GM23338 (cell line): ENCODE results near the gene BIRC6.

Source experiments
- CREB1 ChIP-seq: fragments of 250-450 bp; sonication (Bioruptor Pico); IDR thresholded peaks from 2 replicates; pipeline ENCODE4 v1.5.0; 2020; ENCODE audit warnings: low read depth, mild to moderate bottlenecking, moderate library complexity
- EZH2 ChIP-seq: fragments of 200-600 bp; sonication (generic); IDR thresholded peaks from one replicate; pipeline ENCODE4 v1.8.0; 2017; ENCODE audit warnings: antibody characterized with exemption, mild to moderate bottlenecking, low read depth; ENCODE audit not compliant: unreplicated experiment
- EZH2phosphoT487 ChIP-seq: fragments of 200-600 bp; sonication (generic); IDR thresholded peaks from one replicate; pipeline ENCODE4 v1.8.1; 2018; ENCODE audit warnings: antibody characterized with exemption; ENCODE audit not compliant: unreplicated experiment
- JUNB ChIP-seq: IDR thresholded peaks from one replicate; pipeline ENCODE4 v1.6.1; 2016; ENCODE audit warnings: antibody characterized with exemption; ENCODE audit not compliant: unreplicated experiment
- NANOG ChIP-seq: IDR thresholded peaks from 2 replicates; pipeline ENCODE4 v1.6.1; 2016; ENCODE audit warnings: antibody characterized with exemption, borderline replicate concordance
- POLR2AphosphoS5 ChIP-seq: IDR thresholded peaks from 2 replicates; pipeline ENCODE4 v1.6.1; 2016; ENCODE audit warnings: antibody characterized with exemption, low read depth
- STAT1 ChIP-seq: IDR thresholded peaks from one replicate; pipeline ENCODE4 v1.6.1; 2016; ENCODE audit warnings: antibody characterized with exemption; ENCODE audit not compliant: unreplicated experiment
- ZNF114 ChIP-seq: fragments of 250-450 bp; sonication (Bioruptor Pico); IDR thresholded peaks from 2 replicates; pipeline ENCODE4 v1.5.0; 2020; ENCODE audit warnings: mild to moderate bottlenecking, moderate library complexity
- ZNF331 ChIP-seq: fragments of 250-450 bp; sonication (Bioruptor Pico); IDR thresholded peaks from 2 replicates; pipeline ENCODE4 v1.5.0; 2020; ENCODE audit warnings: low read depth, mild to moderate bottlenecking, moderate library complexity
- TF ChIP-seq, protein P1 (sequence below), 2 experiments: fragments of 200-600 bp in 1 of 2; sonication (generic) in 1 of 2; conservative IDR thresholded peaks; 2 replicates each; pipeline versions ENCODE4 v1.5.1 to v1.6.1; 2016 to 2017; ENCODE audit warnings: antibody characterized with exemption in 2 of 2, low read depth in 2 of 2, mild to moderate bottlenecking in 2 of 2, moderate library complexity in 1 of 2
- TF ChIP-seq, protein P2 (sequence below): IDR thresholded peaks from one replicate; pipeline ENCODE4 v1.6.1; 2018; ENCODE audit warnings: antibody characterized with exemption; ENCODE audit not compliant: unreplicated experiment
- TF ChIP-seq, protein P3 (sequence below): IDR thresholded peaks from 2 replicates; pipeline ENCODE4 v1.6.1; 2016; ENCODE audit warnings: antibody characterized with exemption
- TF ChIP-seq, protein P4 (sequence below): fragments of 250-450 bp; sonication (Bioruptor Pico); IDR thresholded peaks from 2 replicates; pipeline ENCODE4 v1.5.0; 2020; ENCODE audit warnings: mild to moderate bottlenecking, moderate library complexity

DNA sequence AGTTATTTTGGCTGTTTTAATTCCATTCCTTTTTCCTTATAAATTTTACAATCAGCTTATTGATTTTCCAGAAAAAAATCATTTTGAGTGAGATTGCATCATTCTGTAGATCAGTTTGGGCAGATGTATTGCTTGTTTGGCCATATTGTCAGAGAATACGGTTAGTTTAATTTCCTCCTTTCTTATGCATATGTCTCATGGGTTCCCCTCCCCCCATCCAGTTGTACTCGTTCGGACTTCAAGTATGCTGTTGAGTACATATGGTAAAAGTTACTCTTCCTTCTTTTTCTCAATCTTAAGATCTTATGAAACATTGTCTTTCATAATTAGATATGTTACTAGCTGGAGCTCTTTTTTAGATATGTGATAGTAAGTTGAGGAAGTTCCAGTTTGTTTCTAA is 139.8 kb downstream of the BIRC6 start:
- TF ChIP-seq POLR2AphosphoS5 (no peak), EZH2phosphoT487 (no peak), CREB1 (CRISPR knock-in tag) (no peak), STAT1 (no peak), EZH2 (no peak), JUNB (no peak), ZNF331 (CRISPR knock-in tag) (no peak; the same call in 1 of the 2 replicates), ZNF114 (no peak), NANOG (no peak)
- TF ChIP-seq, protein P1, sequence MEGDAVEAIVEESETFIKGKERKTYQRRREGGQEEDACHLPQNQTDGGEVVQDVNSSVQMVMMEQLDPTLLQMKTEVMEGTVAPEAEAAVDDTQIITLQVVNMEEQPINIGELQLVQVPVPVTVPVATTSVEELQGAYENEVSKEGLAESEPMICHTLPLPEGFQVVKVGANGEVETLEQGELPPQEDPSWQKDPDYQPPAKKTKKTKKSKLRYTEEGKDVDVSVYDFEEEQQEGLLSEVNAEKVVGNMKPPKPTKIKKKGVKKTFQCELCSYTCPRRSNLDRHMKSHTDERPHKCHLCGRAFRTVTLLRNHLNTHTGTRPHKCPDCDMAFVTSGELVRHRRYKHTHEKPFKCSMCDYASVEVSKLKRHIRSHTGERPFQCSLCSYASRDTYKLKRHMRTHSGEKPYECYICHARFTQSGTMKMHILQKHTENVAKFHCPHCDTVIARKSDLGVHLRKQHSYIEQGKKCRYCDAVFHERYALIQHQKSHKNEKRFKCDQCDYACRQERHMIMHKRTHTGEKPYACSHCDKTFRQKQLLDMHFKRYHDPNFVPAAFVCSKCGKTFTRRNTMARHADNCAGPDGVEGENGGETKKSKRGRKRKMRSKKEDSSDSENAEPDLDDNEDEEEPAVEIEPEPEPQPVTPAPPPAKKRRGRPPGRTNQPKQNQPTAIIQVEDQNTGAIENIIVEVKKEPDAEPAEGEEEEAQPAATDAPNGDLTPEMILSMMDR (conservative IDR thresholded peaks at IDR 0.05; ENCODE audit: low read depth in 2 of 2): no peak
- TF ChIP-seq, protein P2, sequence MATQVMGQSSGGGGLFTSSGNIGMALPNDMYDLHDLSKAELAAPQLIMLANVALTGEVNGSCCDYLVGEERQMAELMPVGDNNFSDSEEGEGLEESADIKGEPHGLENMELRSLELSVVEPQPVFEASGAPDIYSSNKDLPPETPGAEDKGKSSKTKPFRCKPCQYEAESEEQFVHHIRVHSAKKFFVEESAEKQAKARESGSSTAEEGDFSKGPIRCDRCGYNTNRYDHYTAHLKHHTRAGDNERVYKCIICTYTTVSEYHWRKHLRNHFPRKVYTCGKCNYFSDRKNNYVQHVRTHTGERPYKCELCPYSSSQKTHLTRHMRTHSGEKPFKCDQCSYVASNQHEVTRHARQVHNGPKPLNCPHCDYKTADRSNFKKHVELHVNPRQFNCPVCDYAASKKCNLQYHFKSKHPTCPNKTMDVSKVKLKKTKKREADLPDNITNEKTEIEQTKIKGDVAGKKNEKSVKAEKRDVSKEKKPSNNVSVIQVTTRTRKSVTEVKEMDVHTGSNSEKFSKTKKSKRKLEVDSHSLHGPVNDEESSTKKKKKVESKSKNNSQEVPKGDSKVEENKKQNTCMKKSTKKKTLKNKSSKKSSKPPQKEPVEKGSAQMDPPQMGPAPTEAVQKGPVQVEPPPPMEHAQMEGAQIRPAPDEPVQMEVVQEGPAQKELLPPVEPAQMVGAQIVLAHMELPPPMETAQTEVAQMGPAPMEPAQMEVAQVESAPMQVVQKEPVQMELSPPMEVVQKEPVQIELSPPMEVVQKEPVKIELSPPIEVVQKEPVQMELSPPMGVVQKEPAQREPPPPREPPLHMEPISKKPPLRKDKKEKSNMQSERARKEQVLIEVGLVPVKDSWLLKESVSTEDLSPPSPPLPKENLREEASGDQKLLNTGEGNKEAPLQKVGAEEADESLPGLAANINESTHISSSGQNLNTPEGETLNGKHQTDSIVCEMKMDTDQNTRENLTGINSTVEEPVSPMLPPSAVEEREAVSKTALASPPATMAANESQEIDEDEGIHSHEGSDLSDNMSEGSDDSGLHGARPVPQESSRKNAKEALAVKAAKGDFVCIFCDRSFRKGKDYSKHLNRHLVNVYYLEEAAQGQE: no peak
- TF ChIP-seq, protein P3, sequence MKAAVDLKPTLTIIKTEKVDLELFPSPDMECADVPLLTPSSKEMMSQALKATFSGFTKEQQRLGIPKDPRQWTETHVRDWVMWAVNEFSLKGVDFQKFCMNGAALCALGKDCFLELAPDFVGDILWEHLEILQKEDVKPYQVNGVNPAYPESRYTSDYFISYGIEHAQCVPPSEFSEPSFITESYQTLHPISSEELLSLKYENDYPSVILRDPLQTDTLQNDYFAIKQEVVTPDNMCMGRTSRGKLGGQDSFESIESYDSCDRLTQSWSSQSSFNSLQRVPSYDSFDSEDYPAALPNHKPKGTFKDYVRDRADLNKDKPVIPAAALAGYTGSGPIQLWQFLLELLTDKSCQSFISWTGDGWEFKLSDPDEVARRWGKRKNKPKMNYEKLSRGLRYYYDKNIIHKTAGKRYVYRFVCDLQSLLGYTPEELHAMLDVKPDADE: no peak
- TF ChIP-seq, protein P4, sequence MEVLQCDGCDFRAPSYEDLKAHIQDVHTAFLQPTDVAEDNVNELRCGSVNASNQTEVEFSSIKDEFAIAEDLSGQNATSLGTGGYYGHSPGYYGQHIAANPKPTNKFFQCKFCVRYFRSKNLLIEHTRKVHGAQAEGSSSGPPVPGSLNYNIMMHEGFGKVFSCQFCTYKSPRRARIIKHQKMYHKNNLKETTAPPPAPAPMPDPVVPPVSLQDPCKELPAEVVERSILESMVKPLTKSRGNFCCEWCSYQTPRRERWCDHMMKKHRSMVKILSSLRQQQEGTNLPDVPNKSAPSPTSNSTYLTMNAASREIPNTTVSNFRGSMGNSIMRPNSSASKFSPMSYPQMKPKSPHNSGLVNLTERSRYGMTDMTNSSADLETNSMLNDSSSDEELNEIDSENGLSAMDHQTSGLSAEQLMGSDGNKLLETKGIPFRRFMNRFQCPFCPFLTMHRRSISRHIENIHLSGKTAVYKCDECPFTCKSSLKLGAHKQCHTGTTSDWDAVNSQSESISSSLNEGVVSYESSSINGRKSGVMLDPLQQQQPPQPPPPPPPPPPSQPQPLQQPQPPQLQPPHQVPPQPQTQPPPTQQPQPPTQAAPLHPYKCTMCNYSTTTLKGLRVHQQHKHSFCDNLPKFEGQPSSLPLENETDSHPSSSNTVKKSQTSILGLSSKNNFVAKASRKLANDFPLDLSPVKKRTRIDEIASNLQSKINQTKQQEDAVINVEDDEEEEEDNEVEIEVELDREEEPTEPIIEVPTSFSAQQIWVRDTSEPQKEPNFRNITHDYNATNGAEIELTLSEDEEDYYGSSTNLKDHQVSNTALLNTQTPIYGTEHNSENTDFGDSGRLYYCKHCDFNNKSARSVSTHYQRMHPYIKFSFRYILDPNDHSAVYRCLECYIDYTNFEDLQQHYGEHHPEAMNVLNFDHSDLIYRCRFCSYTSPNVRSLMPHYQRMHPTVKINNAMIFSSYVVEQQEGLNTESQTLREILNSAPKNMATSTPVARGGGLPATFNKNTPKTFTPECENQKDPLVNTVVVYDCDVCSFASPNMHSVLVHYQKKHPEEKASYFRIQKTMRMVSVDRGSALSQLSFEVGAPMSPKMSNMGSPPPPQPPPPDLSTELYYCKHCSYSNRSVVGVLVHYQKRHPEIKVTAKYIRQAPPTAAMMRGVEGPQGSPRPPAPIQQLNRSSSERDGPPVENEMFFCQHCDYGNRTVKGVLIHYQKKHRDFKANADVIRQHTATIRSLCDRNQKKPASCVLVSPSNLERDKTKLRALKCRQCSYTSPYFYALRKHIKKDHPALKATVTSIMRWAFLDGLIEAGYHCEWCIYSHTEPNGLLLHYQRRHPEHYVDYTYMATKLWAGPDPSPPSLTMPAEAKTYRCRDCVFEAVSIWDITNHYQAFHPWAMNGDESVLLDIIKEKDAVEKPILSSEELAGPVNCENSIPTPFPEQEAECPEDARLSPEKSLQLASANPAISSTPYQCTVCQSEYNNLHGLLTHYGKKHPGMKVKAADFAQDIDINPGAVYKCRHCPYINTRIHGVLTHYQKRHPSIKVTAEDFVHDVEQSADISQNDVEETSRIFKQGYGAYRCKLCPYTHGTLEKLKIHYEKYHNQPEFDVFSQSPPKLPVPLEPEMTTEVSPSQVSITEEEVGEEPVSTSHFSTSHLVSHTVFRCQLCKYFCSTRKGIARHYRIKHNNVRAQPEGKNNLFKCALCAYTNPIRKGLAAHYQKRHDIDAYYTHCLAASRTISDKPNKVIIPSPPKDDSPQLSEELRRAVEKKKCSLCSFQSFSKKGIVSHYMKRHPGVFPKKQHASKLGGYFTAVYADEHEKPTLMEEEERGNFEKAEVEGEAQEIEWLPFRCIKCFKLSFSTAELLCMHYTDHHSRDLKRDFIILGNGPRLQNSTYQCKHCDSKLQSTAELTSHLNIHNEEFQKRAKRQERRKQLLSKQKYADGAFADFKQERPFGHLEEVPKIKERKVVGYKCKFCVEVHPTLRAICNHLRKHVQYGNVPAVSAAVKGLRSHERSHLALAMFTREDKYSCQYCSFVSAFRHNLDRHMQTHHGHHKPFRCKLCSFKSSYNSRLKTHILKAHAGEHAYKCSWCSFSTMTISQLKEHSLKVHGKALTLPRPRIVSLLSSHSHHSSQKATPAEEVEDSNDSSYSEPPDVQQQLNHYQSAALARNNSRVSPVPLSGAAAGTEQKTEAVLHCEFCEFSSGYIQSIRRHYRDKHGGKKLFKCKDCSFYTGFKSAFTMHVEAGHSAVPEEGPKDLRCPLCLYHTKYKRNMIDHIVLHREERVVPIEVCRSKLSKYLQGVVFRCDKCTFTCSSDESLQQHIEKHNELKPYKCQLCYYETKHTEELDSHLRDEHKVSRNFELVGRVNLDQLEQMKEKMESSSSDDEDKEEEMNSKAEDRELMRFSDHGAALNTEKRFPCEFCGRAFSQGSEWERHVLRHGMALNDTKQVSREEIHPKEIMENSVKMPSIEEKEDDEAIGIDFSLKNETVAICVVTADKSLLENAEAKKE (CRISPR knock-in tag): no peak
